SK-N-SH treated with all-trans-retinoic acid at 6 μM for 48 hours (cell line): Measurements from ENCODE around the gene LOX.

Experiments used
- ARNTL ChIP-seq: fragments of 450-650 bp; formaldehyde crosslinking; IDR thresholded peaks from 2 replicates; pipeline ENCODE4 v1.5.0; 2020; ENCODE audit warnings: low read depth, mild to moderate bottlenecking, moderate library complexity, borderline replicate concordance
- BACH2 ChIP-seq: fragments of 250-450 bp; sonication (Bioruptor Pico); IDR thresholded peaks from 2 replicates; pipeline ENCODE4 v1.9.0; 2021; ENCODE audit warnings: mild to moderate bottlenecking, borderline replicate concordance
- ISL1 ChIP-seq: fragments of 250-450 bp; sonication (Bioruptor Pico); IDR thresholded peaks from 2 replicates; pipeline ENCODE4 v2.1.2; 2022; ENCODE audit warnings: mild to moderate bottlenecking, moderate library complexity
- RARB ChIP-seq: fragments of 250-450 bp; sonication (Bioruptor Pico); IDR thresholded peaks from 2 replicates; pipeline ENCODE4 v1.8.0; 2021; ENCODE audit warnings: mild to moderate bottlenecking, moderate library complexity
- TCF4 ChIP-seq: fragments of 250-450 bp; sonication (Bioruptor Pico); IDR thresholded peaks from 2 replicates; pipeline ENCODE4 v1.8.0; 2021; ENCODE audit warnings: mild to moderate bottlenecking, moderate library complexity, borderline replicate concordance
- ZC3H10 ChIP-seq: fragments of 250-450 bp; sonication (Bioruptor Pico); IDR thresholded peaks from 2 replicates; pipeline ENCODE4 v1.5.1; 2021; ENCODE audit warnings: mild to moderate bottlenecking, moderate library complexity
- ZFP3 ChIP-seq: fragments of 250-450 bp; sonication (Bioruptor Pico); IDR thresholded peaks from 2 replicates; pipeline ENCODE4 v1.5.0; 2020; ENCODE audit warnings: mild to moderate bottlenecking, moderate library complexity
- ZFP30 ChIP-seq: fragments of 450-650 bp; formaldehyde crosslinking; IDR thresholded peaks from 2 replicates; pipeline ENCODE4 v1.5.0; 2022; ENCODE audit warnings: mild to moderate bottlenecking, moderate library complexity
- ZNF565 ChIP-seq: fragments of 450-650 bp; formaldehyde crosslinking; conservative IDR thresholded peaks from 2 replicates; pipeline ENCODE4 v1.5.0; 2020; ENCODE audit warnings: low read depth, mild to moderate bottlenecking, moderate library complexity
- ZNF70 ChIP-seq: fragments of 450-650 bp; formaldehyde crosslinking; IDR thresholded peaks from 2 replicates; pipeline ENCODE4 v1.5.0; 2020; ENCODE audit warnings: mild to moderate bottlenecking, moderate library complexity
- ZNF8 ChIP-seq: fragments of 450-650 bp; formaldehyde crosslinking; IDR thresholded peaks from 2 replicates; pipeline ENCODE4 v1.5.0; 2020; ENCODE audit warnings: mild to moderate bottlenecking, moderate library complexity
- TF ChIP-seq, protein P1 (sequence below): fragments of 250-450 bp; sonication (Bioruptor Pico); IDR thresholded peaks from 2 replicates; pipeline ENCODE4 v1.8.0; 2020; ENCODE audit warnings: mild to moderate bottlenecking, moderate library complexity, borderline replicate concordance
- TF ChIP-seq, protein P2 (sequence below): fragments of 250-450 bp; sonication (Bioruptor Pico); IDR thresholded peaks from 2 replicates; pipeline ENCODE4 v1.5.1; 2020; ENCODE audit warnings: low read depth, mild to moderate bottlenecking, moderate library complexity

DNA sequence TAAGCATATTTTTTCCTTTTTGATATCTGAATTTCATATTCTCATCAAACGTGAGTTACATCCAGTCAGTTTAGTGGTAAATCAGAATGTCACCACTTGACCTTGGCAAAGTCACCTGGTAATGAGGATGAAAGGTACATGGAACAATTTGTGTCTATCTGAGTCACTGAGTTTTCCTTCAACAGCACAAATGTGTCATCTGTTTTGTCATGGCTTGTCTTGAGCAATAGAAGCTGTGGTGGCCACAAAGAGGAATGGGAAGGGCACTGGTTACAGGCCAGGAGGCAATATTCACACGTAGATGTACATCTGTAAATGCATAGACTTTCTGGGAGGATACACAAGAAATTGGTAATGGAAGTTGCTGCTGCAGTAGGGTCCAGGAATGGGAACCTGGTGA, 42.9 kb upstream of the LOX start:
- TF ChIP-seq ZFP3: no peak
- TF ChIP-seq BACH2: no peak
- TF ChIP-seq ZNF70 (CRISPR knock-in tag): no peak
- TF ChIP-seq RARB (CRISPR knock-in tag): no peak
- TF ChIP-seq, protein P1, sequence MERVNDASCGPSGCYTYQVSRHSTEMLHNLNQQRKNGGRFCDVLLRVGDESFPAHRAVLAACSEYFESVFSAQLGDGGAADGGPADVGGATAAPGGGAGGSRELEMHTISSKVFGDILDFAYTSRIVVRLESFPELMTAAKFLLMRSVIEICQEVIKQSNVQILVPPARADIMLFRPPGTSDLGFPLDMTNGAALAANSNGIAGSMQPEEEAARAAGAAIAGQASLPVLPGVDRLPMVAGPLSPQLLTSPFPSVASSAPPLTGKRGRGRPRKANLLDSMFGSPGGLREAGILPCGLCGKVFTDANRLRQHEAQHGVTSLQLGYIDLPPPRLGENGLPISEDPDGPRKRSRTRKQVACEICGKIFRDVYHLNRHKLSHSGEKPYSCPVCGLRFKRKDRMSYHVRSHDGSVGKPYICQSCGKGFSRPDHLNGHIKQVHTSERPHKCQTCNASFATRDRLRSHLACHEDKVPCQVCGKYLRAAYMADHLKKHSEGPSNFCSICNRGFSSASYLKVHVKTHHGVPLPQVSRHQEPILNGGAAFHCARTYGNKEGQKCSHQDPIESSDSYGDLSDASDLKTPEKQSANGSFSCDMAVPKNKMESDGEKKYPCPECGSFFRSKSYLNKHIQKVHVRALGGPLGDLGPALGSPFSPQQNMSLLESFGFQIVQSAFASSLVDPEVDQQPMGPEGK (CRISPR knock-in tag): no peak
- no peak for TF ChIP-seq ARNTL
- no peak for TF ChIP-seq ZNF565
- no peak for TF ChIP-seq ZFP30 (CRISPR knock-in tag)
- TF ChIP-seq ISL1 (CRISPR knock-in tag): no peak
- TF ChIP-seq, protein P2, sequence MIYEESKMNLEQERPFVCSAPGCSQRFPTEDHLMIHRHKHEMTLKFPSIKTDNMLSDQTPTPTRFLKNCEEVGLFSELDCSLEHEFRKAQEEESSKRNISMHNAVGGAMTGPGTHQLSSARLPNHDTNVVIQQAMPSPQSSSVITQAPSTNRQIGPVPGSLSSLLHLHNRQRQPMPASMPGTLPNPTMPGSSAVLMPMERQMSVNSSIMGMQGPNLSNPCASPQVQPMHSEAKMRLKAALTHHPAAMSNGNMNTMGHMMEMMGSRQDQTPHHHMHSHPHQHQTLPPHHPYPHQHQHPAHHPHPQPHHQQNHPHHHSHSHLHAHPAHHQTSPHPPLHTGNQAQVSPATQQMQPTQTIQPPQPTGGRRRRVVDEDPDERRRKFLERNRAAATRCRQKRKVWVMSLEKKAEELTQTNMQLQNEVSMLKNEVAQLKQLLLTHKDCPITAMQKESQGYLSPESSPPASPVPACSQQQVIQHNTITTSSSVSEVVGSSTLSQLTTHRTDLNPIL: no peak
- TF ChIP-seq ZNF8 (CRISPR knock-in tag): no peak
- no peak for TF ChIP-seq ZC3H10 (CRISPR knock-in tag)
- TF ChIP-seq TCF4 (CRISPR knock-in tag): no peak
